Choroid plexus epithelial cell (primary cell): ENCODE results near the gene NFATC1.
A peak's percentile ranks its signal among the peaks of the same experiment; 100 is the strongest.

Experiments
- DNase-seq: peaks from one replicate; pipeline ENCODE4 v3.0.0-alpha.2; 2010; ENCODE audit warnings: low read depth
- H3K4me3 ChIP-seq: 2 replicates; pipeline ENCODE4 v1.5.1; 2011; ENCODE audit warnings: low read depth, mild to moderate bottlenecking, control low read depth, low read length, moderate library complexity
- CTCF ChIP-seq: conservative IDR thresholded peaks from 2 replicates; pipeline ENCODE4 v1.5.1; 2011; ENCODE audit warnings: low read depth, mild to moderate bottlenecking, control low read depth, inconsistent platforms, low read length, moderate library complexity

NFATC1 gene

GRCh38 chr18:79355433-79356335 lies 40.0 kb upstream of the NFATC1 start:
- TF ChIP-seq CTCF: no peak
- H3K4me3 ChIP-seq: no peak overlapping the region
- DNase-seq: no peak

GRCh38 chr18:79356435-79356834 lies 39.3 kb upstream of the NFATC1 start:
- no peak for DNase-seq
- no peak for TF ChIP-seq CTCF

GRCh38 chr18:79360933-79361332 lies 34.8 kb upstream of the NFATC1 start:
- DNase-seq: no peak
- TF ChIP-seq CTCF: no peak
- no peak overlapping the region for H3K4me3 ChIP-seq

More at GRCh38 chr18:79356435-79356834, 39.3 kb upstream of the NFATC1 start:
- H3K4me3 ChIP-seq: no peak overlapping the region

GRCh38 chr18:79361766-79362522 lies 33.8 kb upstream of the NFATC1 start:
- TF ChIP-seq CTCF: no peak
- H3K4me3 ChIP-seq: no peak overlapping the region
- DNase-seq: peak; percentile 86

GRCh38 chr18:79365701-79366100 lies 30.0 kb upstream of the NFATC1 start:
- DNase-seq: no peak
- TF ChIP-seq CTCF: no peak
- no peak overlapping the region for H3K4me3 ChIP-seq

GRCh38 chr18:79366177-79367094 lies 29.3 kb upstream of the NFATC1 start:
- peak; percentile 79 for DNase-seq
- no peak overlapping the region for H3K4me3 ChIP-seq
- TF ChIP-seq CTCF: no peak
